ENCODE measurements around the gene GBP6. TPM values are rescaled to one million over a fixed set of nuclear protein-coding genes. Genes with fewer than 3 reads are reported as not detected.

Gene GBP6
- total and polyA plus RNA-seq, 10 donors = 0.02 to 0.46 (median 0.24) TPM

DNA sequence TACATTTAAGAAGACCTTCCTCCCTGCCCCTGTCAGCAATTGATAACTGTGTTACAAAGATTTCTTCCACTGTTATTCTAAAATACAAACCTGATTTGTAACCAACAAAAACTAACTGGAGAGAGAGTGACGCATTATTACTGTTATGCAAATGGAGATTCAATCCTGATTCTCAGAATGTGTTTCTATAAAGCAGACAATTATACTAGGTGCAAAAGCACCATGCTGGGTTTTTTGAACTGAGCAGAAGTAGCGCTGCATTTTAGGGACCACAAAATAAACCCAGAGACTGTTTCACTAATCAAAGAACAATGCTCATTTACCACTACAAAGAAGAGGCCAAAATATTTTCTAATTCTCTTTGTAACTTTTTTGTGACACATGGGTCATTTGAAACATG is 13.6 kb upstream of the GBP6 start:
- Histone ChIP-seq H3K4me1 (peaks cover 0 to 16% (median 0%) of the 10 kb centered on the region in 6 donors), H3K27ac (no peak overlapping the region), H3K27me3 (replicated peaks in 1 of 7) (no peaks in the 10 kb centered on the region), H3K9me3 (peaks cover 0 to 1% (median 0%) of the 10 kb centered on the region in 8 donors), H3K4me3 (no peak overlapping the region), H3K36me3 (no peaks in the 10 kb centered on the region)
- intact Hi-C loops (cut with DNase I; ENCODE audit: low total_unique reads) = loop anchor here (10.0 kb wide), 1 partner anchor 155 kb away; the partner anchor contains the start of gene GBP4
- TF ChIP-seq, protein P1, sequence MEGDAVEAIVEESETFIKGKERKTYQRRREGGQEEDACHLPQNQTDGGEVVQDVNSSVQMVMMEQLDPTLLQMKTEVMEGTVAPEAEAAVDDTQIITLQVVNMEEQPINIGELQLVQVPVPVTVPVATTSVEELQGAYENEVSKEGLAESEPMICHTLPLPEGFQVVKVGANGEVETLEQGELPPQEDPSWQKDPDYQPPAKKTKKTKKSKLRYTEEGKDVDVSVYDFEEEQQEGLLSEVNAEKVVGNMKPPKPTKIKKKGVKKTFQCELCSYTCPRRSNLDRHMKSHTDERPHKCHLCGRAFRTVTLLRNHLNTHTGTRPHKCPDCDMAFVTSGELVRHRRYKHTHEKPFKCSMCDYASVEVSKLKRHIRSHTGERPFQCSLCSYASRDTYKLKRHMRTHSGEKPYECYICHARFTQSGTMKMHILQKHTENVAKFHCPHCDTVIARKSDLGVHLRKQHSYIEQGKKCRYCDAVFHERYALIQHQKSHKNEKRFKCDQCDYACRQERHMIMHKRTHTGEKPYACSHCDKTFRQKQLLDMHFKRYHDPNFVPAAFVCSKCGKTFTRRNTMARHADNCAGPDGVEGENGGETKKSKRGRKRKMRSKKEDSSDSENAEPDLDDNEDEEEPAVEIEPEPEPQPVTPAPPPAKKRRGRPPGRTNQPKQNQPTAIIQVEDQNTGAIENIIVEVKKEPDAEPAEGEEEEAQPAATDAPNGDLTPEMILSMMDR (IDR thresholded peaks at IDR 0.05 in 8 of 11, conservative IDR thresholded peaks at IDR 0.05 in 3 of 11) = no peak
- TF ChIP-seq POLR2AphosphoS5 (IDR thresholded peaks at IDR 0.05) = no peak
- no peak for TF ChIP-seq POLR2A (IDR thresholded peaks at IDR 0.05)
- WGBS, 5 donors = 80 to 94% (median 87%) methylated on average over 2 of the region's 2 CpGs
- DNase-seq = no peak

DNA sequence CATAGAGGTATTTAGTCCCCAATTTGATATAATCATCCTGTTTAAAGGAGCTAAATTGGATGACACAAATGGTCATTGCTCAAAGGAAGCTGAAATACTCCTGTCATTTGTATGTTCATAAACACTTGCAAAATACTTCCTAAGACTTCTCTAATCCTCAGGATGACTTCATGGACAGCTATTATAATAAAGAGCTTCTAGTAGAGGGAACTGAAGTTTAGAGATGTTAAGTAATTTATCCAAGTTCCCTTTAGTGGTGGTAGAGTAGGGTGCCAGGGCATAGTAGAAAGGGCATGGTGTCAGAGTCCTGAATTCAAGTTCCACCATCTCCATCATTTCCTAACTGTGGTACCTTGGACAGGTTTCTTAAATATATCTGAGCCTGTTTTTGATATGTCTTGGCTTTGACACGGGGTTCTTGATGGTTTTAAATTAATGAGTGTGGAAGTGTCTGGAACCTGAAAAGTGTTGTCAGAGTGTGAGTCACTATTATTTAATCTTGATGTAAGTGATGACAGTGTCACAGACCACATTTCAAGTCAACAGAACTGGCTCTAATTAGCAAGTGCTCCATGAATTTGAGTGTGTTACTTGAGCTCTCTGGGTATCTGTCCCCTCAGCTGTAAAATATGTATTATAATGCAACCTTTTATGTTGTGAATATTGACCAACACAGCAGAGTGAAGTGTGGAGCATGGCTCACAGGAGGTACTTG is 12.1 kb upstream of the GBP6 start:
- intact Hi-C loops (cut with DNase I; ENCODE audit: low total_unique reads) = loop anchor here (10.0 kb wide), 1 partner anchor 157 kb away; the partner anchor contains the start of gene GBP4
- Histone ChIP-seq H3K36me3 (no peaks in the 10 kb centered on the region), H3K27me3 (replicated peaks in 1 of 7) (no peaks in the 10 kb centered on the region), H3K4me3 (peak overlapping the region in 1 of 8 donors; percentile 21), H3K27ac (peak overlapping the region in 7 of 8 donors; percentile 30 to 82 (median 69)), H3K4me1 (peaks cover 0 to 17% (median 0%) of the 10 kb centered on the region in 6 donors), H3K9me3 (no peaks in the 10 kb centered on the region)
- no peak for TF ChIP-seq POLR2A (IDR thresholded peaks at IDR 0.05)
- no peak for TF ChIP-seq POLR2AphosphoS5 (IDR thresholded peaks at IDR 0.05)
- TF ChIP-seq, protein P1 (IDR thresholded peaks at IDR 0.05 in 8 of 11, conservative IDR thresholded peaks at IDR 0.05 in 3 of 11) = no peak
- DNase-seq = no peak
- 38 to 73% (median 63%) methylated on average over 1 of the region's 1 CpG for WGBS, 5 donors

DNA sequence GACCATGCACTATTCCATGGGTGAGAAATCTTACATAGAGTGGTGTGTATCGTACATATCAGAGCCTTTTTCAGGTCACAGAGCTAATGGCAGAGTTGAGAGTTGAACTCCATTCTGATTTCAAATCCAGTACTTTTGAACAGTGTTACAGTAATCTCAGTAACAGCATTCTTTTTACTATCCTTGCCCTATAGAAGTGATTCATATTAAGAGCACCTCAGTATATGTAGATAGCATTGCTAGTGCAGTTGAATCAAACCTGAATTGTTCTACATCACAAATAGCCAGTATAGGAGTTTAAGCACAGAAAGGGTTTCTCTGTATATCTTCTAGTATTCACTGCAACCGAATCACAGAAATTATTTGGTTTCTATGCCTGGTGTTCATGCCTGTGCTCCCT is 11.4 kb upstream of the GBP6 start:
- peak overlapping the region in 7 of 8 donors; percentile 30 to 82 (median 69) for H3K27ac ChIP-seq
- H3K27me3 ChIP-seq (replicated peaks in 1 of 7) = no peaks in the 10 kb centered on the region
- peak overlapping the region in 1 of 8 donors; percentile 15 for H3K4me3 ChIP-seq
- TF ChIP-seq, protein P1 (IDR thresholded peaks at IDR 0.05 in 8 of 11, conservative IDR thresholded peaks at IDR 0.05 in 3 of 11) = no peak
- no peak for TF ChIP-seq POLR2AphosphoS5 (IDR thresholded peaks at IDR 0.05)
- no peak for TF ChIP-seq POLR2A (IDR thresholded peaks at IDR 0.05)
- H3K4me1 ChIP-seq = peaks cover 0 to 17% (median 0%) of the 10 kb centered on the region in 6 donors
- no peaks in the 10 kb centered on the region for H3K36me3 ChIP-seq
- intact Hi-C loops (cut with DNase I; ENCODE audit: low total_unique reads) = loop anchor here (10.0 kb wide), 1 partner anchor 158 kb away; the partner anchor contains the start of gene GBP4
- DNase-seq = no peak
- H3K9me3 ChIP-seq = no peaks in the 10 kb centered on the region
- 93 to 97% (median 96%) methylated on average over 2 of the region's 2 CpGs for WGBS, 5 donors

DNA sequence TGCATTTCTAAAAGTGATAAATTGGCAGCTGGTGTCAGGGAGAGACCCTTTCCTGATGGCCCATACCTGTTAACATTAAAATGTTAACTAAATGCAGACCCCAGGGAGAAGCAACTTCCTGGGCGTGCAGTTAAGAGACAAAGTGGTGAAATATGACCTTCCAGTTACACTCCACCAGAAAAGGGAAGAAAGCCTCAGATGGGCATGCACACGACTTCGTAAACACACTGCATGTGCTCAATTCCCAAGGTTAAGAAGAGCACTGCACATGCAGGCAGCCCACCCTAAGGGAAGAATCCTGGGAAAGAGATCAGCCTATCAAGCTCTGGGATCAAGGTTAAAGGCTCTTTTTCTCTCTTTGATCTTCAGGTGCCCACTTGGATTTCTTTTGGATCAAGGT is 9.7 kb upstream of the GBP6 start:
- H3K36me3 ChIP-seq = no peaks in the 10 kb centered on the region
- DNase-seq = no peak
- WGBS, 5 donors = 43 to 73% (median 51%) methylated on average over 3 of the region's 3 CpGs
- peak overlapping the region in 1 of 8 donors; percentile 9 for H3K4me3 ChIP-seq
- intact Hi-C loops (cut with DNase I; ENCODE audit: low total_unique reads) = loop anchor here (10.0 kb wide), 1 partner anchor 159 kb away; the partner anchor contains the start of gene GBP4
- TF ChIP-seq, protein P1 (IDR thresholded peaks at IDR 0.05 in 8 of 11, conservative IDR thresholded peaks at IDR 0.05 in 3 of 11) = no peak
- TF ChIP-seq POLR2A (IDR thresholded peaks at IDR 0.05) = no peak
- no peak for TF ChIP-seq POLR2AphosphoS5 (IDR thresholded peaks at IDR 0.05)
- H3K27me3 ChIP-seq (replicated peaks in 1 of 7) = no peaks in the 10 kb centered on the region
- H3K27ac ChIP-seq = peak overlapping the region in 7 of 8 donors; percentile 11 to 82 (median 63)
- no peaks in the 10 kb centered on the region for H3K9me3 ChIP-seq
- H3K4me1 ChIP-seq = peaks cover 8 to 28% (median 10%) of the 10 kb centered on the region in 6 donors
